SK-N-MC (cell line): ENCODE results near the gene TBL1X.

Source experiments
- EZH2 ChIP-seq: fragments of 200-600 bp; sonication (generic); IDR thresholded peaks from one replicate; pipeline ENCODE4 v1.6.1; 2017; ENCODE audit warnings: antibody characterized with exemption
- POLR2AphosphoS5 ChIP-seq: IDR thresholded peaks from 2 replicates; pipeline ENCODE4 v1.6.1; 2012; ENCODE audit warnings: mild to moderate bottlenecking, low read depth, low read length, borderline replicate concordance

GRCh38 chrX:9730752-9731151 is 265.9 kb downstream of the TBL1X start:
- no peak for TF ChIP-seq POLR2AphosphoS5
- no peak for TF ChIP-seq EZH2
